ENCODE results near the gene TOR2A.

DNA sequence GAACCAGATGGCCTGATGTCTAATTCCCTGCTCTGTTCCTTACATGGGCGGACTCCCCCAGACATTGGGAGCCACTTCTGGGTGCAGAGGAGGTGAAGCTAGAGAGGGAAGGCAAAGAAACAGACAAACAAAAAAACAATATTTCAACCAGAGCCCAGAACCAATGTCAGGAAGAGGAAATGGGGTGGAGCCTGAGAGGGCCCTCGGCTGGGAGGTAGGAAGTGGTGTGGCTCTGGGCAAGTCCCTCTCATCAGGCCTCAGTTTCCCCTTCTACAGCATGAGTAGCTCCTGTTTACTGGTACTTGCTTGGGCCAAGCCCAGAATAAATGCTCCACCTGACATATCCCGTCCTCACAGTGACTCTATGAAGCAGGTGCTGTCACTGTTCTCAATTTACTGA, 32.3 kb upstream of the TOR2A start:
- TF ChIP-seq, protein P1, sequence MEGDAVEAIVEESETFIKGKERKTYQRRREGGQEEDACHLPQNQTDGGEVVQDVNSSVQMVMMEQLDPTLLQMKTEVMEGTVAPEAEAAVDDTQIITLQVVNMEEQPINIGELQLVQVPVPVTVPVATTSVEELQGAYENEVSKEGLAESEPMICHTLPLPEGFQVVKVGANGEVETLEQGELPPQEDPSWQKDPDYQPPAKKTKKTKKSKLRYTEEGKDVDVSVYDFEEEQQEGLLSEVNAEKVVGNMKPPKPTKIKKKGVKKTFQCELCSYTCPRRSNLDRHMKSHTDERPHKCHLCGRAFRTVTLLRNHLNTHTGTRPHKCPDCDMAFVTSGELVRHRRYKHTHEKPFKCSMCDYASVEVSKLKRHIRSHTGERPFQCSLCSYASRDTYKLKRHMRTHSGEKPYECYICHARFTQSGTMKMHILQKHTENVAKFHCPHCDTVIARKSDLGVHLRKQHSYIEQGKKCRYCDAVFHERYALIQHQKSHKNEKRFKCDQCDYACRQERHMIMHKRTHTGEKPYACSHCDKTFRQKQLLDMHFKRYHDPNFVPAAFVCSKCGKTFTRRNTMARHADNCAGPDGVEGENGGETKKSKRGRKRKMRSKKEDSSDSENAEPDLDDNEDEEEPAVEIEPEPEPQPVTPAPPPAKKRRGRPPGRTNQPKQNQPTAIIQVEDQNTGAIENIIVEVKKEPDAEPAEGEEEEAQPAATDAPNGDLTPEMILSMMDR (IDR thresholded peaks at IDR 0.05): no peak
- TF ChIP-seq POLR2A (IDR thresholded peaks at IDR 0.05): no peak
